Measurements from ENCODE around the gene AUTS2.

DNA sequence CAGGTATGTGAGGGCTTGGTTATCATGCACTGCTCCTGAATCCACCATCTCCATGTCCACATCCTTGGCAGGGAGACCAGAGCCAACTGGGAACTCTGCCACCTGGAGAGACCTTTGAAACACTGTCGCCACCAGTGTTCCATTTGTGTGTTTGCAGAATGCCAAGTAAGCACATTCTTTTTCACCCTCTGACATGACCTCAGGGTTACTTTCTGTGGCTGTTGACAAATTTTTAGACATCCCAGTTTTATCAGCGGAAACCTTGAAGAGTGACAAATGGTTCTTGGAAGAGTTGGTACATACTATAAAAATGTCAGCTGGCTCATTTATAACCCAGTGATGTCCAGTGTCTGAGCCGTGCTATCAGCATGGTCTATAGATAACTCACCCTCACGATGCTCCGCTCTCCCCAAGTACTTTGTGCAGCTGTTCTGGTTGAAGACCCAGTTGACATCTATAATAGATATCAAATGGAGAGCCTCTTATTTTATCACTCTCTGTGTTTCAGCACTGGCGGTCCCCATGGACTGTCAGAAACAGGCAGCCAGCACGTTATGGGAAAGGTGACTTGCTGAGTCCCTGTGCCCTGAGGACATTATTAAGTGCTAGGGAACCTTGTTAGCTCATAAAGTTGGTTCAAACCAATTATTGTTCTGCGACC lies 970.5 kb downstream of the AUTS2 start:
- TF ChIP-seq POLR2A (IDR thresholded peaks at IDR 0.05), result no peak
- TF ChIP-seq, protein P1, sequence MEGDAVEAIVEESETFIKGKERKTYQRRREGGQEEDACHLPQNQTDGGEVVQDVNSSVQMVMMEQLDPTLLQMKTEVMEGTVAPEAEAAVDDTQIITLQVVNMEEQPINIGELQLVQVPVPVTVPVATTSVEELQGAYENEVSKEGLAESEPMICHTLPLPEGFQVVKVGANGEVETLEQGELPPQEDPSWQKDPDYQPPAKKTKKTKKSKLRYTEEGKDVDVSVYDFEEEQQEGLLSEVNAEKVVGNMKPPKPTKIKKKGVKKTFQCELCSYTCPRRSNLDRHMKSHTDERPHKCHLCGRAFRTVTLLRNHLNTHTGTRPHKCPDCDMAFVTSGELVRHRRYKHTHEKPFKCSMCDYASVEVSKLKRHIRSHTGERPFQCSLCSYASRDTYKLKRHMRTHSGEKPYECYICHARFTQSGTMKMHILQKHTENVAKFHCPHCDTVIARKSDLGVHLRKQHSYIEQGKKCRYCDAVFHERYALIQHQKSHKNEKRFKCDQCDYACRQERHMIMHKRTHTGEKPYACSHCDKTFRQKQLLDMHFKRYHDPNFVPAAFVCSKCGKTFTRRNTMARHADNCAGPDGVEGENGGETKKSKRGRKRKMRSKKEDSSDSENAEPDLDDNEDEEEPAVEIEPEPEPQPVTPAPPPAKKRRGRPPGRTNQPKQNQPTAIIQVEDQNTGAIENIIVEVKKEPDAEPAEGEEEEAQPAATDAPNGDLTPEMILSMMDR (IDR thresholded peaks at IDR 0.05), result peak in 1 of 4 donors; percentile 8
